Breast epithelium (tissue), 3 donors: ENCODE measurements around the gene HNRNPD.

Source experiments
- CTCF ChIP-seq, 3 donors: fragments of 450-650 bp; IDR thresholded peaks; one replicate each; pipeline ENCODE4 v1.5.1; 2016 to 2017; ENCODE audit warnings: antibody characterized with exemption in 3 of 3, mild to moderate bottlenecking in 3 of 3, moderate library complexity in 3 of 3
- POLR2A ChIP-seq: fragments of 450-650 bp; IDR thresholded peaks from one replicate; pipeline ENCODE4 v1.6.1; 2016; ENCODE audit warnings: antibody characterized with exemption, mild to moderate bottlenecking, moderate library complexity

- TF ChIP-seq CTCF (IDR thresholded peaks at IDR 0.05) (no peak), POLR2A (no peak)
Measured at GRCh38 chr4:82422616-82423015, 48.8 kb upstream of the HNRNPD start.
